Measurements from ENCODE around the gene CYLD.

The CYLD gene

DNA sequence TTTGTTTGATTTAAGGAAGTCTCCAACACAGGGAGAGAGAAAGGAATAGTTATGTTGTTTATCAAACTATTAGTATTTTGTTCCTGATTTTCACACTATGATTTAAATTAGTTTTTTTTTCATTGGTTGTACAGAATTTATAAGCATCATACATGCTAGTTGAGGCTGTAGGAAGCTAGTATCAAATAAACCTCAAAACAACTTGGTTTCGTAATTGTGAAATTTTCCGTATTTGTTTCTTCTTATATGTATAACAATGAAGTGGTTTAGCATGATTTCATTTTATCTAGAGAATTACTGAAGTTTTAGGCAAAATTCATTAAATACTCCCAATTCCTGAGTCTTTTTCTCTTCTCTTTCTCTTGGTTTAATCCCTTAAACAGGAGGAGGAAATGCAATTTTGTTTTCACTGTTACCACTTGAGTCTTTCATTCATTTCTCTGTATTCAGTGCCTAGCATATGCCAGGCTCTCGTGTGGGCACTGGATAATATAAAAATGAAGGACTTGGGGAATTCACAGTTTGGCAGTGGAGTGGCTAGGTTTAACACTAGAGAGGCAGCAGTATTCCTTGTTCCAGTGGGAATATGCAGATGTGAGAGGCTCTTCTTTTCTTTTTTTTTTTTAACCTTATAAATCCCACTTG is 1.8 kb downstream of the CYLD start:
- TF ChIP-seq EZH2phosphoT487 (IDR thresholded peaks at IDR 0.05; ENCODE audit: low read length) (no peak), EZH2 (optimal IDR thresholded peaks at IDR 0.05; ENCODE audit: low read depth, low read length) (no peak)
- TF ChIP-seq, protein P1, sequence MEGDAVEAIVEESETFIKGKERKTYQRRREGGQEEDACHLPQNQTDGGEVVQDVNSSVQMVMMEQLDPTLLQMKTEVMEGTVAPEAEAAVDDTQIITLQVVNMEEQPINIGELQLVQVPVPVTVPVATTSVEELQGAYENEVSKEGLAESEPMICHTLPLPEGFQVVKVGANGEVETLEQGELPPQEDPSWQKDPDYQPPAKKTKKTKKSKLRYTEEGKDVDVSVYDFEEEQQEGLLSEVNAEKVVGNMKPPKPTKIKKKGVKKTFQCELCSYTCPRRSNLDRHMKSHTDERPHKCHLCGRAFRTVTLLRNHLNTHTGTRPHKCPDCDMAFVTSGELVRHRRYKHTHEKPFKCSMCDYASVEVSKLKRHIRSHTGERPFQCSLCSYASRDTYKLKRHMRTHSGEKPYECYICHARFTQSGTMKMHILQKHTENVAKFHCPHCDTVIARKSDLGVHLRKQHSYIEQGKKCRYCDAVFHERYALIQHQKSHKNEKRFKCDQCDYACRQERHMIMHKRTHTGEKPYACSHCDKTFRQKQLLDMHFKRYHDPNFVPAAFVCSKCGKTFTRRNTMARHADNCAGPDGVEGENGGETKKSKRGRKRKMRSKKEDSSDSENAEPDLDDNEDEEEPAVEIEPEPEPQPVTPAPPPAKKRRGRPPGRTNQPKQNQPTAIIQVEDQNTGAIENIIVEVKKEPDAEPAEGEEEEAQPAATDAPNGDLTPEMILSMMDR (IDR thresholded peaks at IDR 0.05; ENCODE audit: low read length), result no peak
- Histone ChIP-seq H3K4me2 (ENCODE audit: low read depth, low read length) (peak overlapping the region; percentile 84), H3K4me1 (ENCODE audit: low read length) (peaks cover 20% of the 10 kb centered on the region; the same call in 1 of the 2 replicates), H4K20me1 (ENCODE audit: insufficient read depth, low read length) (no peaks in the 10 kb centered on the region), H3K9me2 (replicated peaks; ENCODE audit: insufficient read depth, low read length) (no peaks in the 10 kb centered on the region), H3K27me3 (replicated peaks; ENCODE audit: insufficient read depth, low read length) (no peaks in the 10 kb centered on the region), H3K27ac (ENCODE audit: low read length) (no peak overlapping the region), H3K79me2 (ENCODE audit: low read length) (peaks cover 47% of the 10 kb centered on the region), H3K9ac (ENCODE audit: low read length) (peak overlapping the region; percentile 41; the same call in 1 of the 2 replicates), H3F3A (ENCODE audit: insufficient read depth, low read length) (0 out of 2 replicates have a peak, but pooled peaks cover 6% of the 10 kb centered on the region), H2AFZ (ENCODE audit: low read length) (no peak overlapping the region), H3K9me3 (replicated peaks; ENCODE audit: insufficient read depth, low read length) (no peaks in the 10 kb centered on the region), H3K36me3 (replicated peaks; ENCODE audit: insufficient read depth, low read length) (0 out of 2 replicates have a peak, but pooled peaks cover 5% of the 10 kb centered on the region), H3K4me3 (ENCODE audit: low read length) (peak overlapping the region; percentile 88; the same call in 1 of the 2 replicates)
- no peak for DNase-seq

DNA sequence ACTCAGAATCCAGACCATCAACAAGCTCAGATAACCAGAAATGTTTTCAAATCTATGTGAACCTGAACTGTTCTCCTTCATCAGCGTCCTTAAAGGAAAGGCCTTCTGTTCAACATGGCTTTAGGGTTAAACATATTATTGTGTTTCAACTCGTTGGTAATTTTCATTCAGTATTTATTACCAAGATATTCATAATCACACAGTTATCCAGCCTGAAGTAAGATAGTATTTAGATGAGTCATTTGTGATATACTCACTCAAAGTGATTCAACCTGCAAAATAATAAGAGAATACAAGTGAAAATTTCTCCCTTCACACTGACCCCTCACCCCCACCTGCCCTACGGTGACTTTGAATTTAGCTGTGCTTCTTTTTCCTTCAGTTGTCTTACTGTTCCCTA is 3.0 kb downstream of the CYLD start:
- 0 out of 2 replicates have a peak, but pooled peaks cover 5% of the 10 kb centered on the region for H3K36me3 ChIP-seq (replicated peaks; ENCODE audit: insufficient read depth, low read length)
- no peaks in the 10 kb centered on the region for H3K9me3 ChIP-seq (replicated peaks; ENCODE audit: insufficient read depth, low read length)
- no peak overlapping the region for H3K4me2 ChIP-seq (ENCODE audit: low read depth, low read length)
- no peak overlapping the region for H3K27ac ChIP-seq (ENCODE audit: low read length)
- no peaks in the 10 kb centered on the region for H3K9me2 ChIP-seq (replicated peaks; ENCODE audit: insufficient read depth, low read length)
- H3K4me3 ChIP-seq (ENCODE audit: low read length), result no peak overlapping the region
- H3K27me3 ChIP-seq (replicated peaks; ENCODE audit: insufficient read depth, low read length), result no peaks in the 10 kb centered on the region
- H3F3A ChIP-seq (ENCODE audit: insufficient read depth, low read length), result 0 out of 2 replicates have a peak, but pooled peaks cover 6% of the 10 kb centered on the region
- no peak overlapping the region for H2AFZ ChIP-seq (ENCODE audit: low read length)
- TF ChIP-seq EZH2phosphoT487 (IDR thresholded peaks at IDR 0.05; ENCODE audit: low read length), result no peak
- no peak for TF ChIP-seq EZH2 (optimal IDR thresholded peaks at IDR 0.05; ENCODE audit: low read depth, low read length)
- TF ChIP-seq, protein P1 (IDR thresholded peaks at IDR 0.05; ENCODE audit: low read length), result no peak
- no peak overlapping the region for H3K9ac ChIP-seq (ENCODE audit: low read length)
- H3K4me1 ChIP-seq (ENCODE audit: low read length), result peaks cover 20% of the 10 kb centered on the region; the same call in 1 of the 2 replicates
- no peaks in the 10 kb centered on the region for H4K20me1 ChIP-seq (ENCODE audit: insufficient read depth, low read length)
- peaks cover 57% of the 10 kb centered on the region for H3K79me2 ChIP-seq (ENCODE audit: low read length)
- no peak for DNase-seq

- TF ChIP-seq EZH2phosphoT487 (IDR thresholded peaks at IDR 0.05; ENCODE audit: low read length), result no peak
- no peak for TF ChIP-seq EZH2 (optimal IDR thresholded peaks at IDR 0.05; ENCODE audit: low read depth, low read length)
- TF ChIP-seq, protein P1 (IDR thresholded peaks at IDR 0.05; ENCODE audit: low read length), result no peak
- Histone ChIP-seq H3K9me2 (replicated peaks; ENCODE audit: insufficient read depth, low read length) (no peaks in the 10 kb centered on the region), H3K9me3 (replicated peaks; ENCODE audit: insufficient read depth, low read length) (no peaks in the 10 kb centered on the region)
Measured at GRCh38 chr16:50745940-50746339, 4.1 kb downstream of the CYLD start.

More at GRCh38 chr16:50745940-50746339, 4.1 kb downstream of the CYLD start:
- Histone ChIP-seq H3K36me3 (replicated peaks; ENCODE audit: insufficient read depth, low read length) (peaks cover 5% of the 10 kb centered on the region; the same call in 1 of the 2 replicates), H3K79me2 (ENCODE audit: low read length) (peaks cover 63% of the 10 kb centered on the region), H3K4me1 (ENCODE audit: low read length) (peaks cover 23% of the 10 kb centered on the region), H4K20me1 (ENCODE audit: insufficient read depth, low read length) (no peaks in the 10 kb centered on the region), H3K4me3 (ENCODE audit: low read length) (no peak overlapping the region), H3F3A (ENCODE audit: insufficient read depth, low read length) (0 out of 2 replicates have a peak, but pooled peaks cover 6% of the 10 kb centered on the region), H2AFZ (ENCODE audit: low read length) (no peak overlapping the region), H3K4me2 (ENCODE audit: low read depth, low read length) (no peak overlapping the region), H3K27ac (ENCODE audit: low read length) (no peak overlapping the region), H3K27me3 (replicated peaks; ENCODE audit: insufficient read depth, low read length) (no peaks in the 10 kb centered on the region), H3K9ac (ENCODE audit: low read length) (no peak overlapping the region)
- DNase-seq, result no peak

All from MM.1S (cell line).